Activated CD8-positive, alpha-beta memory T cell treated with anti-CD3 and anti-CD28 coated beads, Interleukin-2, amount 10 ng/mL, durations not matched to agents 7 days and 5 days (primary cell): ENCODE results near the gene INCA1. TPM values are rescaled to one million over a fixed set of nuclear protein-coding genes. Genes with fewer than 3 reads are reported as not detected.
"Not testable (repeated sequence)": the region's sequence is repeated elsewhere in the genome, so short reads cannot be mapped to it uniquely, and the experiment has no call there.

Experiments used
- ATAC-seq: fragments of 150-1000 bp; cut with Tn5 transposase; one replicate; pipeline ENCODE4 v1.10.0; 2021; ENCODE audit warnings: moderate library complexity
- CTCF ChIA-PET: fragments of 350-600 bp; sonication (Branson Sonifier 250); formaldehyde crosslinking; loops from one replicate; lab custom pipeline; 2021; ENCODE audit warnings: antibody characterized with exemption; lab: Charles Lee
- DNase-seq: peaks from one replicate; pipeline ENCODE4 v3.0.0-alpha.2; 2020
- H3K27ac Mint-ChIP-seq: one replicate; pipeline ENCODE4 v1.8.0; 2021; ENCODE audit warnings: mild to moderate bottlenecking, mixed read lengths
- H3K27me3 Mint-ChIP-seq: one replicate; pipeline ENCODE4 v1.8.0; 2021; ENCODE audit warnings: mixed read lengths
- H3K36me3 Mint-ChIP-seq: one replicate; pipeline ENCODE4 v1.8.0; 2021; ENCODE audit warnings: mild to moderate bottlenecking, mixed read lengths
- H3K4me1 Mint-ChIP-seq: one replicate; pipeline ENCODE4 v1.8.0; 2021; ENCODE audit warnings: mixed read lengths
- H3K4me3 Mint-ChIP-seq: one replicate; pipeline ENCODE4 v1.8.0; 2021; ENCODE audit warnings: mild to moderate bottlenecking, moderate library complexity, mixed read lengths
- H3K9me3 Mint-ChIP-seq: one replicate; pipeline ENCODE4 v1.8.0; 2022; ENCODE audit warnings: low read depth, mixed read lengths
- total RNA-seq, 2 experiments: library from RNA; stranded (reverse); gene quantifications; one replicate each; pipeline ENCODE4 v1.2.3, GENCODE V29; 2021

Gene INCA1
- total RNA-seq, 2 experiments from 2014 or later = 0.20 to 0.23 TPM

DNA sequence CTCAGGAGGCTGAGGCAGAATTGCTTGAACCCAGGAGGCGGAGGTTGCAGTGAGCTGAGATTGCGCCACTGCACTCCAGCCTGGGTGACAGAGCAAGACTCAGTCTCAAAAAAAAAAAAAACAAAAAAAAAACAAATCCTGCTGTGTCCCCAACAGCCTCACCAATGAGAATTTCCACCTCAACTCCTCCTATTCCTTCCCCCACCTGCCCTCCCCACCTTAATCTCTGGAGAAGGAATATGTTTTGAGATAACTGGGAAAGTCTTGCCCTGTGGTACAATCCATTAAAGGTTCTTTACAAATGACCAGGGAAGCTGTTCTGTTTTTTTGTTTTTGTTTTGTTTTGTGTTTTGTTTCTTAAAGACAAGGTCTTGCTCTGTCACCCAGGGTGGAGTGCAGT is 32.8 kb upstream of the INCA1 start:
- H3K4me3 Mint-ChIP-seq = peak overlapping the region; percentile 80

GRCh38 chr17:5027916-5028315 is 30.6 kb upstream of the INCA1 start:
- H3K4me1 Mint-ChIP-seq = peaks cover 21% of the 10 kb centered on the region
- CTCF ChIA-PET = interaction anchor here (10.2 kb wide), 1 partner anchor 33 kb away, joined by 103 read pairs; no protein-coding TSS in a partner anchor
- no peaks in the 10 kb centered on the region for H3K27me3 Mint-ChIP-seq
- no peak for DNase-seq
- no peaks in the 10 kb centered on the region for H3K9me3 Mint-ChIP-seq
- H3K4me3 Mint-ChIP-seq = no peak overlapping the region
- H3K27ac Mint-ChIP-seq = no peak overlapping the region
- peaks cover 2% of the 10 kb centered on the region for H3K36me3 Mint-ChIP-seq
- ATAC-seq = no peak

More for the DNA sequence above, 32.8 kb upstream of the INCA1 start:
- H3K9me3 Mint-ChIP-seq, H3K27me3 Mint-ChIP-seq, ATAC-seq, DNase-seq, H3K36me3 Mint-ChIP-seq: not testable (repeated sequence)
- CTCF ChIA-PET = interaction anchor here (0.7 to 10.2 kb wide), 13 partner anchors 10 to 121 kb away, joined by 3 to 103 read pairs (median 8); partner anchors contain the start of genes CAMTA2, INCA1 and KIF1C
- Mint-ChIP-seq H3K27ac (peak overlapping the region; percentile 93), H3K4me1 (peaks cover 25% of the 10 kb centered on the region)

GRCh38 chr17:5027299-5027698 is 30.0 kb upstream of the INCA1 start:
- DNase-seq (no peak), ATAC-seq (no peak)
- Mint-ChIP-seq H3K4me3 (no peak overlapping the region), H3K36me3 (peaks cover 6% of the 10 kb centered on the region), H3K27me3 (no peaks in the 10 kb centered on the region), H3K27ac (no peak overlapping the region), H3K4me1 (peaks cover 19% of the 10 kb centered on the region), H3K9me3 (no peaks in the 10 kb centered on the region)
- CTCF ChIA-PET = interaction anchor here (10.2 kb wide), 1 partner anchor 33 kb away, joined by 103 read pairs; no protein-coding TSS in a partner anchor

DNA sequence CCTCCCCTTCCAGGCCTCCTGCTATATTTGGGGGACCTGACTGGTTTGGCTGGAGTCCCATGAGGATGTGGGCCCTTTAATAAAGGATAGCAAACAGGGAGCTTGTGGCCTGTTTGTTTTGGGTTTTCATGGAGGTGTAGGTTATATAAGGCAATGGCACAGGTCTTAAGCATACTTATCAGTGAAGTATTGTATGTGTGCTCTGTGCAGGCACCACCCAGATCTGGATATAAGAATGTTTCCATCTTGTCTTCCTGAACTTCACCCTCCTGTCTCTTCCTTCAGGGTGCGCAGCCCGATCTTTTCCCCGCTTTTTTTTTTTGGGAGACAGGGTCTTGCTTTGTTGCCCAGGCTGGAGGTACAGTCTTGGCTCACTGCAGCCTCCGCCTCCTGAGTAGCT is 27.3 kb upstream of the INCA1 start:
- Mint-ChIP-seq H3K36me3 (peaks cover 4% of the 10 kb centered on the region), H3K4me1 (peaks cover 5% of the 10 kb centered on the region), H3K27ac (peak overlapping the region; percentile 18), H3K4me3 (no peak overlapping the region), H3K27me3 (no peaks in the 10 kb centered on the region), H3K9me3 (no peaks in the 10 kb centered on the region)
- ATAC-seq (no peak), DNase-seq (no peak)
- CTCF ChIA-PET = no interaction called here

GRCh38 chr17:5023588-5024147 is 26.3 kb upstream of the INCA1 start:
- CTCF ChIA-PET = interaction anchor here (0.9 to 1.3 kb wide), 2 partner anchors 100 to 115 kb away, joined by 4 to 5 read pairs; no protein-coding TSS in a partner anchor
- peaks cover 13% of the 10 kb centered on the region for H3K4me1 Mint-ChIP-seq
- H3K9me3 Mint-ChIP-seq = no peaks in the 10 kb centered on the region
- no peak for ATAC-seq
- H3K36me3 Mint-ChIP-seq = peaks cover 4% of the 10 kb centered on the region
- no peak for DNase-seq
- no peak overlapping the region for H3K4me3 Mint-ChIP-seq
- H3K27me3 Mint-ChIP-seq = no peaks in the 10 kb centered on the region
- no peak overlapping the region for H3K27ac Mint-ChIP-seq

GRCh38 chr17:5022171-5022711 is 24.9 kb upstream of the INCA1 start:
- H3K4me1 Mint-ChIP-seq = peaks cover 15% of the 10 kb centered on the region
- peaks cover 4% of the 10 kb centered on the region for H3K36me3 Mint-ChIP-seq
- CTCF ChIA-PET = interaction anchor here (1.2 kb wide), 1 partner anchor 8 kb away, joined by 3 read pairs; no protein-coding TSS in a partner anchor
- ATAC-seq (no peak), DNase-seq (no peak)
- H3K27ac Mint-ChIP-seq = no peak overlapping the region
- no peak overlapping the region for H3K4me3 Mint-ChIP-seq
- no peaks in the 10 kb centered on the region for H3K9me3 Mint-ChIP-seq
- H3K27me3 Mint-ChIP-seq = no peaks in the 10 kb centered on the region

DNA sequence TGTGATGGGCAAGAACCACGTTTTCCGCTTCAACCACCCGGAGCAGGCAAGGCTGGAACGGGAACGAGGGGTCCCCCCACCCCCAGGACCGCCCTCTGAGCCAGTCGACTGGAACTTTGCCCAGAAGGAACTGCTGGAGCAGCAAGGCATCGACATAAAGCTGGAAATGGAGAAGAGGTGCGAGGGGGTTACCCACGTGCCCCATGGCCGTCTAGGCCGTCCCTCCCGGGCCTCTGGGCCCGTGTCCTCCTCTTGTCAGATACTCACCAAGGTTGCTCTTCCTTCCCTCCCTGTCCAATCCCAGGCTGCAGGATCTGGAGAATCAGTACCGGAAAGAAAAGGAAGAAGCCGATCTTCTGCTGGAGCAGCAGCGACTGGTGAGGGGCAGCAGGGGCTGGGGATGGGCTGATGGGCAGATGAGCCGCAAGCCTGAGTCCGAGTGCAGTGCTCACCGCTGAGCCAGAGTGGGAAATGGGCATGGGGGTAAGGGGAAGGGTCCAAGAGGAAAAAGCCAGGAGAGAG is 23.2 kb upstream of the INCA1 start:
- Mint-ChIP-seq H3K27ac (no peak overlapping the region), H3K4me1 (peaks cover 17% of the 10 kb centered on the region), H3K27me3 (no peaks in the 10 kb centered on the region), H3K4me3 (no peak overlapping the region), H3K36me3 (peaks cover 8% of the 10 kb centered on the region), H3K9me3 (no peaks in the 10 kb centered on the region)
- ATAC-seq = no peak
- CTCF ChIA-PET = interaction anchor here (1.3 to 3.9 kb wide), 5 partner anchors 10 to 73 kb away, joined by 3 to 23 read pairs (median 5); partner anchors contain the start of genes CAMTA2 and INCA1
- no peak for DNase-seq

- no peaks in the 10 kb centered on the region for H3K27me3 Mint-ChIP-seq
- peak; percentile 86 for ATAC-seq
- H3K27ac Mint-ChIP-seq = peak overlapping the region; percentile 68
- H3K36me3 Mint-ChIP-seq = peaks cover 10% of the 10 kb centered on the region
- H3K4me3 Mint-ChIP-seq = no peak overlapping the region
- H3K4me1 Mint-ChIP-seq = peaks cover 17% of the 10 kb centered on the region
- H3K9me3 Mint-ChIP-seq = no peaks in the 10 kb centered on the region
- CTCF ChIA-PET = interaction anchor here (0.6 to 3.9 kb wide), 12 partner anchors 11 to 127 kb away, joined by 3 to 23 read pairs (median 3); partner anchors contain the start of genes CAMTA2, CHRNE, INCA1 and SPAG7
- peak; percentile 67 for DNase-seq
These were observed 22.2 kb upstream of the INCA1 start for GRCh38 chr17:5019475-5019956.

DNA sequence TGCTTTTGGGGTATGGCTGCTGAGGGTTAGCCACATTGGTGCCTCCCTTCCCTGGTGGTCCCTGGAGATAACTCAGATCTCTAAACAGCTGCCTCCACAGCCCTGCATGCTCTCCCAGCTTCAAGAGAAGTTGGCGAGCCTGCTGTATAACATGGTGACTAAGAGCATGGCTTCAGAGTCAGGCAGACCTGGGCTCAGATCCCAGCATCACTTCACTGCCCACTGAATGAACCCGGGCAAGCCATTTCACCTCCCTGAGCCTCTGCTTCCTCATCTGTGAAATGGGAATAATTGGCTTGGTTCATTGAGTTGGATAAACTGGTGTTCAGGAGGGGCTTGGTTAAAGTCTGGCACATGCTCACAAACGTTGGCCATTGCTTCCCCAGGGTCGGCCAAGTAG is 17.0 kb upstream of the INCA1 start:
- ATAC-seq (no peak), DNase-seq (no peak)
- Mint-ChIP-seq H3K9me3 (no peaks in the 10 kb centered on the region), H3K27me3 (no peaks in the 10 kb centered on the region), H3K27ac (no peak overlapping the region), H3K4me3 (no peak overlapping the region), H3K4me1 (peaks cover 30% of the 10 kb centered on the region), H3K36me3 (peaks cover 21% of the 10 kb centered on the region)
- CTCF ChIA-PET = no interaction called here

DNA sequence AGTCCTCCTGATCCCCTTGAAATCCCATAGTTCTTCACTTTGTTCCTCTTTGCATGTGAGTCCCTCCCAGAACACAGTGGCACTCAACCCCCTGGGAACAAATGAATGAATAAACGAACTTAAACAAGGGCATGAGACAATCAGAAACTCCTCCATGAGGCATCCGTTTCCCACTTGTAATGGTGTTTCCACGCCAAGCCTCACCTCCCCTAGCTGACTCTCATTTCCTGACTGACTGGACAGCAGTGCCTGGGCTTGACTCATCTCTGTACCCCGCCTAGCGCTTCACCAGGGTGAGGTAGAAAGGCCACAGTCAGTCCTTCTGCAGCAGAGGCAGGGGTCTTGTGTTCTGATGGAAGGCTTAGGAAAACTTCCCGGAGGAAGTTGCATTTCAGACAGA is 14.6 kb upstream of the INCA1 start:
- peak overlapping the region; percentile 69 for H3K27ac Mint-ChIP-seq
- DNase-seq = peak; percentile 80
- CTCF ChIA-PET = interaction anchor here (1.6 to 1.9 kb wide), 3 partner anchors 21 to 31 kb away, joined by 3 to 5 read pairs (median 4); no protein-coding TSS in a partner anchor
- H3K36me3 Mint-ChIP-seq = peaks cover 36% of the 10 kb centered on the region
- peaks cover 21% of the 10 kb centered on the region for H3K4me1 Mint-ChIP-seq
- H3K9me3 Mint-ChIP-seq = no peaks in the 10 kb centered on the region
- H3K27me3 Mint-ChIP-seq = no peaks in the 10 kb centered on the region
- peak; percentile 86 for ATAC-seq
- no peak overlapping the region for H3K4me3 Mint-ChIP-seq

- Mint-ChIP-seq H3K36me3 (peaks cover 31% of the 10 kb centered on the region), H3K9me3 (no peaks in the 10 kb centered on the region), H3K27me3 (no peaks in the 10 kb centered on the region), H3K27ac (no peak overlapping the region), H3K4me3 (no peak overlapping the region), H3K4me1 (peaks cover 10% of the 10 kb centered on the region)
- no peak for DNase-seq
- no peak for ATAC-seq
- CTCF ChIA-PET = no interaction called here
These were observed 6.0 kb upstream of the INCA1 start for GRCh38 chr17:5003214-5003867.

DNA sequence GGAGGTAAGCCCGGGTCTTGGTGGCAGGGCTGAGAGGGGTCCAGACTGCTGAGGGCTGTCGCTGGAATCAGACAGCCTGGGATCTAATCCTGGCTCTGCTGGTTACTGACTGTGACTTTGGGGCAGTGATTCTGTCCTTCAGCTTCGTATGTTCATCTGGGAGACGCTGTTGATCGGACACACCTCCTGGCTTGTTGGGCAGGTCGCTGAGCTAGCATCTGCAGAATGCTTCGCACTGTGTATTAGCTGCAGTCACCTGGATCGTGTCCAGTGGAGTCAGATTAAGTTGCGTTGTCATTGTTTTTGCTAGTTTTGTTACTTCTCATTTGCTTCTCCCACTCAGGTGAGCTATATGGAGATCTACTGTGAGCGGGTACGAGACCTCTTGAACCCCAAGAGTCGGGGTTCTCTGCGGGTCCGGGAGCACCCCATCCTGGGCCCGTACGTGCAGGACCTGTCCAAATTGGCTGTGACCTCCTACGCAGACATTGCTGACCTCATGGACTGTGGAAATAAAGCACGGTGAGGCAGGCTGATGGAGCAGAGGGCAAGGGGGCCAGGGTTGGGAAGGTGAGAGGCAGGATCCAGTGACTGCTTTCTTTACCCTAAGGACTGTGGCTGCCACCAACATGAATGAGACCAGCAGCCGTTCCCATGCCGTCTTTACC is 4.9 kb upstream of the INCA1 start:
- Mint-ChIP-seq H3K4me3 (no peak overlapping the region), H3K4me1 (peaks cover 10% of the 10 kb centered on the region), H3K9me3 (no peaks in the 10 kb centered on the region), H3K27me3 (no peaks in the 10 kb centered on the region), H3K36me3 (peaks cover 22% of the 10 kb centered on the region), H3K27ac (no peak overlapping the region)
- CTCF ChIA-PET = interaction anchor here (0.6 kb wide), 1 partner anchor 41 kb away, joined by 3 read pairs; no protein-coding TSS in a partner anchor
- ATAC-seq (no peak), DNase-seq (no peak)
